Endothelial cell of umbilical vein (primary cell): Measurements from ENCODE around the gene TOMM6. TPM values are rescaled to one million over a fixed set of nuclear protein-coding genes. Genes with fewer than 3 reads are reported as not detected.

ENCODE experiments used
- BruUV-seq: library from RNA; stranded (reverse); fragments of 400-500 nt; replicated peaks from 2 replicates; lab custom pipeline; 2021; lab: Mats Ljungman, UMichigan
- CTCF ChIA-PET: fragments of 300-600, 350-600 bp; sonication (Branson Sonifier 250); formaldehyde crosslinking; loops from one replicate; lab custom pipeline; 2021; ENCODE audit warnings: antibody characterized with exemption, inconsistent platforms; lab: Charles Lee
- POLR2A ChIA-PET: fragments of 300-600, 350-600 bp; sonication (Branson Sonifier 250); formaldehyde crosslinking; loops from one replicate; lab custom pipeline; 2021; ENCODE audit warnings: antibody characterized with exemption, inconsistent platforms; lab: Charles Lee
- DNase-seq: peaks from one replicate; pipeline ENCODE4 v3.0.0-alpha.2; 2011; ENCODE audit warnings: low read depth, low spot score
- FAIRE-seq: peaks from 2 replicates; lab custom pipeline; 2011; peaks lifted over from hg19 to GRCh38; lab: Jason Lieb, UNC
- H2AFZ ChIP-seq: 2 replicates; pipeline ENCODE4 v1.6.0; 2012; ENCODE audit warnings: low read depth, low read length, control low read depth, inconsistent platforms
- H3K27ac ChIP-seq: 2 replicates; pipeline ENCODE4 v1.5.1; 2011; ENCODE audit warnings: low read depth, mild to moderate bottlenecking, control low read depth, low read length, moderate library complexity; ENCODE audit not compliant: insufficient read depth
- H3K27me3 ChIP-seq, 2 experiments: 2 replicates each; pipeline versions ENCODE4 v1.6.0 to v1.6.1; 2011; ENCODE audit warnings: low read length in 2 of 2, mixed read lengths in 1 of 2; ENCODE audit not compliant: control insufficient read depth in 2 of 2, insufficient read depth in 2 of 2
- H3K36me3 ChIP-seq, 2 experiments: 2 replicates in 1 of 2; 3 replicates in 1 of 2; pipeline ENCODE4 v1.5.1; 2011; ENCODE audit warnings: low read length in 2 of 2, mild to moderate bottlenecking in 1 of 2, moderate library complexity in 1 of 2; ENCODE audit not compliant: control insufficient read depth in 2 of 2, insufficient read depth in 2 of 2; ENCODE audit errors: extremely low read depth in 1 of 2
- H3K4me1 ChIP-seq: 3 replicates; pipeline ENCODE4 v1.5.1; 2011; ENCODE audit warnings: mild to moderate bottlenecking, low read length; ENCODE audit not compliant: control insufficient read depth, insufficient read depth; ENCODE audit errors: extremely low read depth
- H3K4me2 ChIP-seq: 2 replicates; pipeline ENCODE4 v1.6.1; 2011; ENCODE audit warnings: low read length, control low read depth, mixed read lengths; ENCODE audit not compliant: insufficient read depth
- H3K4me3 ChIP-seq, 3 experiments: fragments of 200-600 bp in 1 of 3; sonication (generic), shearing (Covaris generic) in 1 of 3; replicated peaks in 1 of 3; 2 replicates each; pipeline ENCODE4 v1.5.1; 2011 to 2016; ENCODE audit warnings: control low read depth in 3 of 3, low read length in 3 of 3, mild to moderate bottlenecking in 2 of 3, inconsistent platforms in 1 of 3, low read depth in 1 of 3, moderate library complexity in 1 of 3; ENCODE audit not compliant: insufficient read depth in 1 of 3
- H3K79me2 ChIP-seq: 2 replicates; pipeline ENCODE4 v1.6.0; 2012; ENCODE audit warnings: low read length, inconsistent platforms; ENCODE audit not compliant: control insufficient read depth, insufficient read depth
- H3K9ac ChIP-seq: replicated peaks from 2 replicates; pipeline ENCODE3; 2011; ENCODE audit warnings: low read length, control low read depth; ENCODE audit not compliant: insufficient read depth; ENCODE audit errors: extremely low read depth
- H3K9me1 ChIP-seq: replicated peaks from 3 replicates; pipeline ENCODE4 v1.6.0; 2011; ENCODE audit warnings: mild to moderate bottlenecking, low read length; ENCODE audit not compliant: control insufficient read depth, insufficient read depth; ENCODE audit errors: extremely low read depth
- H3K9me3 ChIP-seq: replicated peaks from 2 replicates; pipeline ENCODE4 v1.5.1; 2012; ENCODE audit warnings: low read length, inconsistent platforms; ENCODE audit not compliant: control insufficient read depth, insufficient read depth
- H4K20me1 ChIP-seq: replicated peaks from 2 replicates; pipeline ENCODE3; 2011; ENCODE audit warnings: mild to moderate bottlenecking, low read length; ENCODE audit not compliant: control insufficient read depth, insufficient read depth; ENCODE audit errors: extremely low read depth
- EZH2 ChIP-seq: IDR thresholded peaks from 2 replicates; pipeline ENCODE4 v1.6.1; 2012; ENCODE audit warnings: borderline replicate concordance, low read depth, mild to moderate bottlenecking, moderate library complexity, low read length, inconsistent platforms; ENCODE audit not compliant: severe bottlenecking
- FOS ChIP-seq: IDR thresholded peaks from 2 replicates; pipeline ENCODE4 v1.6.1; 2011; ENCODE audit warnings: mild to moderate bottlenecking, low read length, moderate library complexity, borderline replicate concordance; ENCODE audit not compliant: insufficient read depth
- GATA2 ChIP-seq: IDR thresholded peaks from 2 replicates; pipeline ENCODE4 v1.7.0; 2011; ENCODE audit warnings: low read depth, mild to moderate bottlenecking, moderate library complexity, mixed read lengths, low read length; ENCODE audit not compliant: insufficient read length, insufficient read depth
- JUN ChIP-seq: IDR thresholded peaks from 2 replicates; pipeline ENCODE4 v1.6.1; 2011; ENCODE audit warnings: borderline replicate concordance, low read depth; ENCODE audit not compliant: insufficient read length, insufficient read depth
- MYC ChIP-seq: IDR thresholded peaks from one replicate; pipeline ENCODE4 v1.6.1; 2011; ENCODE audit warnings: mild to moderate bottlenecking, low read depth, low read length
- POLR2A ChIP-seq: IDR thresholded peaks from 2 replicates; pipeline ENCODE4 v1.6.1; 2012; ENCODE audit warnings: low read depth, mild to moderate bottlenecking, control low read depth, low read length
- POLR2AphosphoS5 ChIP-seq: IDR thresholded peaks from 2 replicates; pipeline ENCODE4 v1.6.1; 2012; ENCODE audit warnings: low read depth, mild to moderate bottlenecking, control low read depth, low read length, moderate library complexity; ENCODE audit not compliant: insufficient read depth
- dilution Hi-C: fragments of 300-500 bp; cut with MboI; formaldehyde crosslinking; loops from one replicate; pipeline ENCODE4 v1.15.0; 2019; ENCODE audit warnings: low sequenced_read_pairs; ENCODE audit not compliant: extremely low pct_ligation_motif_present
- intact Hi-C: fragments of 100-400 bp; cut with micrococcal nuclease; formaldehyde crosslinking; loops from one replicate; pipeline ENCODE4 v1.10.0; 2022
- polyA plus RNA-seq, 4 experiments: library from polyadenylated mRNA; depleted of rRNA in 3 of 4; stranded (reverse) in 3 of 4; unstranded in 1 of 4; fragments of >200 nt; gene quantifications; 2 replicates each; pipeline versions ENCODE4 v1.2.1 to v1.2.3, GENCODE V29; 2011 to 2012; ENCODE audit warnings: missing spikeins in 1 of 4
- total RNA-seq: library from RNA; stranded (reverse); gene quantifications from 2 replicates; pipeline ENCODE4 v1.2.3, GENCODE V29; 2021
- TF ChIP-seq, protein P1 (sequence below): IDR thresholded peaks from 2 replicates; pipeline ENCODE4 v1.6.1; 2011; ENCODE audit not compliant: insufficient read depth, insufficient read length
- TF ChIP-seq, protein P2 (sequence below), 2 donors: IDR thresholded peaks; 1 replicate in 1 of 2; 2 replicates in 1 of 2; pipeline ENCODE4 v1.5.1; 2011; ENCODE audit warnings: low read length in 2 of 2, mild to moderate bottlenecking in 2 of 2, moderate library complexity in 2 of 2, control low read depth in 1 of 2, inconsistent platforms in 1 of 2, low read depth in 1 of 2; ENCODE audit not compliant: insufficient read depth in 1 of 2; ENCODE audit errors: extremely low read depth in 1 of 2

Gene TOMM6
- total and polyA plus RNA-seq, 2 donors (not counting 3 experiments of a cell fraction or from before 2014, with no cell fraction given), result 233 to 527 TPM

DNA sequence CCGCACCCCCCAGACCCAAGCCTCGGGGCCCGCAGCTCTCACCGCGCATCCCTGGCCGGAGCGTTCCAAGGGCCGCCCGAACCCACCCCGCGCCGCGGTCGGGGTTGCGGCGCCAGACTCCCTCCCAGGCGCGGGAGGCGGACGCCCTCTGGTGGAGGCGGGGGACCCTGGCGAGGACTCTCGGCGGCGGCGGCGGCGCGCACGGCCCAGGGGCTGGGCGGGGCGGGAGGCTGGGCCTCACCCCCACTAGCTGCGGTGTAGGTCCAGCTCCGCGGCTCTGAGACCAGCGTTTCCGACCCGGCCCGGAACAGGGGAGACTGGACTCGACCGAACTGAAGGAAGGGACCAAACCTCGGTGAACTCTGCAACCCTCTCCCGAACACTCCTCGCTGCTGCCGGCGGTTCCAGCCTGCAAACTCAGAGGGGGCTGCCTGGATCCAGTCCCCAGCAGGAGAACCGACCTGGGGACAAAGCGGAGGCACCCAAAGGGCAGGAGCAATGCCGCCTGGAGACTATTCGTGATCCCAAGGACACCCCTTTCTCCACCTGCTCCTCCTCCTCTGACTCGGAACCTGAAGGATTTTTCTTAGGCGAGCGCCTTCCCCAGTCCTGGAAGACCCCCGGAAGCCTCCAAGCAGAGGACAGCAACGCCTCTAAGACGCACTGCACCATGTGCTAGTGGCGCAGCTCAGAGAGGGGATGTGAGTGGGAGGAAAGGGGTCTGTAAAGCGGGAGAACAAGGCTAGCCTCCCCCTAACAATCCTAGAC, 859 bp upstream of the TOMM6 start:
- Histone ChIP-seq H3K9me1 (no peaks in the 10 kb centered on the region), H3K4me2 (peak overlapping the region; percentile 80), H3K9me3 (no peaks in the 10 kb centered on the region), H3K27me3 (no peaks in the 10 kb centered on the region), H3K4me3 (peak overlapping the region; percentile 38 to 97 (median 94)), H3K79me2 (peaks cover 17% of the 10 kb centered on the region), H3K27ac (peak overlapping the region; percentile 29), H3K4me1 (peaks cover 10% of the 10 kb centered on the region), H4K20me1 (no peaks in the 10 kb centered on the region), H3K9ac (peak overlapping the region; percentile 46), H2AFZ (peak overlapping the region; percentile 71), H3K36me3 (peaks cover 6 to 8% of the 10 kb centered on the region in 2 experiments)
- intact Hi-C loops (loop anchor here (1.0 to 2.0 kb wide), 9 partner anchors 39 to 776 kb away; partner anchors contain the start of genes BYSL, MED20, TFEB and USP49), dilution Hi-C loops (no loop called here)
- no peak for FAIRE-seq
- DNase-seq, result peak; percentile 83
- BruUV-seq, result no TSS peak
- ChIA-PET POLR2A (interaction anchor here (1.5 to 2.4 kb wide), 3 partner anchors 10 to 153 kb away, joined by 3 to 7 read pairs (median 4); partner anchors contain the start of genes BYSL and MED20), CTCF (interaction anchor here (0.9 to 4.5 kb wide), 30 partner anchors 10 to 419 kb away, joined by 3 to 78 read pairs (median 5); partner anchors contain the start of genes BYSL, CCND3, MED20 and TAF8)
- TF ChIP-seq POLR2AphosphoS5, result peak; percentile 68
- no peak for TF ChIP-seq FOS
- TF ChIP-seq EZH2, result no peak
- TF ChIP-seq, protein P1, sequence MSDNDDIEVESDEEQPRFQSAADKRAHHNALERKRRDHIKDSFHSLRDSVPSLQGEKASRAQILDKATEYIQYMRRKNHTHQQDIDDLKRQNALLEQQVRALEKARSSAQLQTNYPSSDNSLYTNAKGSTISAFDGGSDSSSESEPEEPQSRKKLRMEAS, result no peak
- no peak for TF ChIP-seq JUN
- TF ChIP-seq GATA2, result no peak
- TF ChIP-seq MYC, result no peak
- TF ChIP-seq POLR2A, result peak; percentile 48
- TF ChIP-seq, protein P2, sequence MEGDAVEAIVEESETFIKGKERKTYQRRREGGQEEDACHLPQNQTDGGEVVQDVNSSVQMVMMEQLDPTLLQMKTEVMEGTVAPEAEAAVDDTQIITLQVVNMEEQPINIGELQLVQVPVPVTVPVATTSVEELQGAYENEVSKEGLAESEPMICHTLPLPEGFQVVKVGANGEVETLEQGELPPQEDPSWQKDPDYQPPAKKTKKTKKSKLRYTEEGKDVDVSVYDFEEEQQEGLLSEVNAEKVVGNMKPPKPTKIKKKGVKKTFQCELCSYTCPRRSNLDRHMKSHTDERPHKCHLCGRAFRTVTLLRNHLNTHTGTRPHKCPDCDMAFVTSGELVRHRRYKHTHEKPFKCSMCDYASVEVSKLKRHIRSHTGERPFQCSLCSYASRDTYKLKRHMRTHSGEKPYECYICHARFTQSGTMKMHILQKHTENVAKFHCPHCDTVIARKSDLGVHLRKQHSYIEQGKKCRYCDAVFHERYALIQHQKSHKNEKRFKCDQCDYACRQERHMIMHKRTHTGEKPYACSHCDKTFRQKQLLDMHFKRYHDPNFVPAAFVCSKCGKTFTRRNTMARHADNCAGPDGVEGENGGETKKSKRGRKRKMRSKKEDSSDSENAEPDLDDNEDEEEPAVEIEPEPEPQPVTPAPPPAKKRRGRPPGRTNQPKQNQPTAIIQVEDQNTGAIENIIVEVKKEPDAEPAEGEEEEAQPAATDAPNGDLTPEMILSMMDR (IDR thresholded peaks at IDR 0.05; ENCODE audit: extremely low read depth in 1 of 2, insufficient read depth in 1 of 2, low read depth in 1 of 2, low read length in 2 of 2), result peak; percentile 65 to 69
